Activated CD8-positive, alpha-beta memory T cell treated with anti-CD3 and anti-CD28 coated beads for 24 hours (primary cell): Measurements from ENCODE around the gene HSP90AA1.

Source experiments
- DNase-seq: peaks from one replicate; pipeline ENCODE4 v3.0.0-alpha.2; 2020

HSP90AA1 gene

DNA sequence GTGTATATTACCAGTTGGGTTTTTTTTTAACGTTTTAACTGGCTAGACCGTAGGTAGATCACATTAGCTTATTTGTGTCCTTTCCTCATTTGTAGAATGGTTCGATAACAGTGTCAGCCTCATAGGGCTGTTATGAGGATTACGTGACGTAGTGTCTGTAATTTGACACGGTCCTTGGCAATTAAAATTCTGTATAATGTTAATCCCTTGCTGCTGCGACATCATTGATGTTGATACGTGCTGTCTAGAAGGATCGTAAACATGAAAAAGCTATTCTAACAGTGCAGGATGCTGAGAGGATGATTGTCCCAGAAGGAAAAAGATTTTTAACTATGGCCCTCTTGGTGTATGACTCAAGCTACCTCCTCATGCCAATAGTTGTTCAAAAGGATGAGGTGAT lies 50.9 kb downstream of the HSP90AA1 start:
- no peak for DNase-seq

DNA sequence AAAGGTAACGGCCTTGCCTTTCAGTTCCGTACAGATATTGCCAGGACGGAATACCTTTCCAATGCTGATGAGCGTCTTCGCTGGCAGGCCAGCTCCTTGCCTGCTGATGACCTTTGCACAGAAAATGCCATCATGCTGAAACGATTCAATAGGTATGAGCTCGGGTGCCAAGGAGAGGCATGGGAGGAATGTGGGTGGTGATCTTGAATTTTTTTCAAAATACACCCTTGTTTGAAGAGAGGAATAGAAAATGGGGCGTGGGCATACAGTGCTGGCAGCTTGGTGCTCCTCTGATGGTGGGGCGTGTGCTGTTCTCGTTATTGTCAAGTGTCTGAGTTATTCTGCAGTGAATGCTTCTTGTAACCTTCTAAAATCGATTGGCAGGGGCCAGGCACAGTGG lies 52.5 kb downstream of the HSP90AA1 start:
- no peak for DNase-seq

DNA sequence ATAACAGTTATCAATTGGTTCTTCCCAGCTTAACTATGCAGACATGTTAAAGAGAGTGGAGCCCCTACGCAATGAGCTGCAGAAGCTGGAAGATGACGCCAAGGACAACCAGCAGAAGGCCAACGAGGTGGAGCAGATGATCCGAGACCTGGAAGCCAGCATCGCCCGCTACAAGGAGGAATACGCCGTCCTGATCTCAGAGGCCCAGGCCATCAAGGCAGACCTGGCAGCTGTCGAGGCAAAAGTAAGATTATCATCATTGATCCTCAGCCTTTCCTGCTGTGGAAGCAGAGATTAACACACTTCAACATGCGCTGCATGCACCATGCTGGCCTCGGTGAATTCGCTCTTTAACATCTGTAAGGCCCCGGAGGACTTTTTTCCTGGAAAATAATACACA lies 53.6 kb downstream of the HSP90AA1 start:
- DNase-seq: no peak
